SU-DHL-6 (cell line): ENCODE data around the gene PRDM16.

Source experiments
- H2AFZ ChIP-seq: fragments of 200-600 bp; sonication (generic); 2 replicates; pipeline ENCODE4 v1.6.1; 2014; ENCODE audit warnings: low read depth, mild to moderate bottlenecking, moderate library complexity, mixed read lengths, antibody characterized with exemption, low read length; ENCODE audit not compliant: severe bottlenecking
- H3F3A ChIP-seq: fragments of 200-600 bp; shearing (Covaris generic); 2 replicates; pipeline ENCODE4 v1.6.0; 2016; ENCODE audit warnings: antibody characterized with exemption, mild to moderate bottlenecking; ENCODE audit not compliant: insufficient read depth
- H3K27ac ChIP-seq: fragments of 200-600 bp; sonication (generic); 2 replicates; pipeline ENCODE4 v1.5.1; 2016; ENCODE audit warnings: low read depth, mild to moderate bottlenecking, low read length, moderate library complexity, mixed read lengths
- H3K27me3 ChIP-seq: fragments of 200-600 bp; sonication (generic), shearing (Covaris generic); 2 replicates; pipeline ENCODE4 v1.6.0; 2014; ENCODE audit warnings: mild to moderate bottlenecking, low read length
- H3K36me3 ChIP-seq: fragments of 200-600 bp; sonication (generic); 2 replicates; pipeline ENCODE4 v1.6.1; 2014; ENCODE audit warnings: mild to moderate bottlenecking, low read length, mixed read lengths
- H3K4me2 ChIP-seq: fragments of 300-600, 200-600 bp; shearing (Covaris generic), sonication (generic); 2 replicates; pipeline ENCODE4 v1.6.0; 2014; ENCODE audit warnings: low read length, low read depth, mild to moderate bottlenecking; ENCODE audit not compliant: poor library complexity, severe bottlenecking
- H3K4me3 ChIP-seq: fragments of 200-600 bp; sonication (generic); 2 replicates; pipeline ENCODE4 v1.5.1; 2014; ENCODE audit warnings: antibody characterized with exemption, low read length, mild to moderate bottlenecking, mixed read lengths; ENCODE audit not compliant: insufficient read depth, poor library complexity, severe bottlenecking
- H3K79me2 ChIP-seq: fragments of 200-600 bp; sonication (generic); 2 replicates; pipeline ENCODE4 v1.6.1; 2014; ENCODE audit warnings: mild to moderate bottlenecking, low read length, moderate library complexity; ENCODE audit not compliant: insufficient read depth
- H3K9ac ChIP-seq: fragments of 200-600 bp; sonication (generic); 2 replicates; pipeline ENCODE4 v1.7.0; 2014; ENCODE audit warnings: mild to moderate bottlenecking, low read length
- H3K9me2 ChIP-seq: fragments of 200-600 bp; sonication (generic); replicated peaks from 2 replicates; pipeline ENCODE4 v1.6.1; 2014; ENCODE audit warnings: low read length; ENCODE audit not compliant: insufficient read depth
- H3K9me3 ChIP-seq: fragments of 200-600 bp; sonication (generic); 2 replicates; pipeline ENCODE4 v1.6.1; 2014; ENCODE audit warnings: low read length, mixed read lengths; ENCODE audit not compliant: insufficient read depth
- H4K20me1 ChIP-seq: fragments of 200-600 bp; sonication (generic); 2 replicates; pipeline ENCODE4 v1.6.1; 2014; ENCODE audit warnings: low read depth, mild to moderate bottlenecking, antibody characterized with exemption, low read length, moderate library complexity, mixed read lengths
- EZH2phosphoT487 ChIP-seq: fragments of 200-600 bp; sonication (generic), shearing (Covaris generic); conservative IDR thresholded peaks from 2 replicates; pipeline ENCODE4 v1.6.1; 2018; ENCODE audit warnings: mild to moderate bottlenecking, antibody characterized with exemption, low read length, moderate library complexity, mixed read lengths
- TF ChIP-seq, protein P1 (sequence below): fragments of 200-600 bp; sonication (generic); IDR thresholded peaks from one replicate; pipeline ENCODE4 v1.5.1; 2017; ENCODE audit warnings: antibody characterized with exemption, mild to moderate bottlenecking, low read length, moderate library complexity; ENCODE audit not compliant: insufficient read depth, poor library complexity, severe bottlenecking

PRDM16 gene

DNA sequence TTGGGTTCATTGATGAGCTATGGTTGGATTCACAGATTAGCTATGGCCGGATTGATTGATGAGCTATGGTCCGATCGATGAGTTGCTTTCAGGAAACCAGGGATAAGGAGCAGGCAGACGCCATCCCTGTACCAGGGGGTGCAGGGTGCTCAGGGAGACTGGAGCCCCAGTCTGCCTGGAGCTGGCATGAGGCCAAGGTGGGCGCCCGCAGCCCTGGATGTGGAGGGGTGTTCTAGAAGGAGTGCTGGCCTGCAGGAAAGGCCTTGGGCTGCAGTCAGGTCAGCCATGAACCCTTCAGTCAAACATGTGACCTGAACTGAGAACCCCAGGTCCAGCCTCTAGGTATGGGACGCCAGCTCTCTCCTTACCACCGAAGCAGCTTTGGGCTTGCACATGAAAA, 212.7 kb downstream of the PRDM16 start:
- TF ChIP-seq, protein P1, sequence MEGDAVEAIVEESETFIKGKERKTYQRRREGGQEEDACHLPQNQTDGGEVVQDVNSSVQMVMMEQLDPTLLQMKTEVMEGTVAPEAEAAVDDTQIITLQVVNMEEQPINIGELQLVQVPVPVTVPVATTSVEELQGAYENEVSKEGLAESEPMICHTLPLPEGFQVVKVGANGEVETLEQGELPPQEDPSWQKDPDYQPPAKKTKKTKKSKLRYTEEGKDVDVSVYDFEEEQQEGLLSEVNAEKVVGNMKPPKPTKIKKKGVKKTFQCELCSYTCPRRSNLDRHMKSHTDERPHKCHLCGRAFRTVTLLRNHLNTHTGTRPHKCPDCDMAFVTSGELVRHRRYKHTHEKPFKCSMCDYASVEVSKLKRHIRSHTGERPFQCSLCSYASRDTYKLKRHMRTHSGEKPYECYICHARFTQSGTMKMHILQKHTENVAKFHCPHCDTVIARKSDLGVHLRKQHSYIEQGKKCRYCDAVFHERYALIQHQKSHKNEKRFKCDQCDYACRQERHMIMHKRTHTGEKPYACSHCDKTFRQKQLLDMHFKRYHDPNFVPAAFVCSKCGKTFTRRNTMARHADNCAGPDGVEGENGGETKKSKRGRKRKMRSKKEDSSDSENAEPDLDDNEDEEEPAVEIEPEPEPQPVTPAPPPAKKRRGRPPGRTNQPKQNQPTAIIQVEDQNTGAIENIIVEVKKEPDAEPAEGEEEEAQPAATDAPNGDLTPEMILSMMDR = no peak
- no peak for TF ChIP-seq EZH2phosphoT487
- Histone ChIP-seq H3K27ac (no peak overlapping the region), H4K20me1 (no peaks in the 10 kb centered on the region), H3K27me3 (no peaks in the 10 kb centered on the region), H3K9me3 (no peaks in the 10 kb centered on the region), H3K79me2 (no peaks in the 10 kb centered on the region), H2AFZ (no peak overlapping the region), H3F3A (no peaks in the 10 kb centered on the region), H3K36me3 (no peaks in the 10 kb centered on the region), H3K4me3 (no peak overlapping the region), H3K4me2 (no peak overlapping the region), H3K9ac (no peak overlapping the region), H3K9me2 (no peaks in the 10 kb centered on the region)

DNA sequence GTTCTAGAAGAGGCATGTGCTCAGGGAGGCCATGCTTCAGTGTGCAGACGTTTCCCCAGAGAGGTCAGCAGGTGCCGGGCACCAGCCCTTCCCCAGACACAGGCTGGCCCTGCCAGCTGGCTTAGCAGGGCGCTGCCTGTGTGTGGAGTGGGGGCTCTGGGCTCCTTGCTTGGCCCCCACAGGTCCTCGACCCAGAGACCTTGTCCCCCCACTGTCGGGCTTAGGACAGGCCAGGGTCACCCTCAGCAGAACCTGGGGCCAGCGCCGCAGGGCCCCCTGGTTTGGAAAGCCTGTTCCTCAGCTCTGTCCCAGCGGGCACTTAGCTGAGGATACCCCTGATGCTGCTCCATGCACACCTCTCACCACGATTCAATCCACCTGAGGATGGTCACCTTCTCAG, 213.2 kb downstream of the PRDM16 start:
- Histone ChIP-seq H3K4me2 (no peak overlapping the region), H3K9me2 (no peaks in the 10 kb centered on the region), H2AFZ (no peak overlapping the region), H4K20me1 (no peaks in the 10 kb centered on the region), H3K79me2 (no peaks in the 10 kb centered on the region), H3F3A (no peaks in the 10 kb centered on the region), H3K27ac (no peak overlapping the region), H3K27me3 (no peaks in the 10 kb centered on the region), H3K4me3 (no peak overlapping the region), H3K36me3 (no peaks in the 10 kb centered on the region), H3K9ac (no peak overlapping the region), H3K9me3 (no peaks in the 10 kb centered on the region)
- TF ChIP-seq, protein P1 = no peak
- TF ChIP-seq EZH2phosphoT487 = no peak

DNA sequence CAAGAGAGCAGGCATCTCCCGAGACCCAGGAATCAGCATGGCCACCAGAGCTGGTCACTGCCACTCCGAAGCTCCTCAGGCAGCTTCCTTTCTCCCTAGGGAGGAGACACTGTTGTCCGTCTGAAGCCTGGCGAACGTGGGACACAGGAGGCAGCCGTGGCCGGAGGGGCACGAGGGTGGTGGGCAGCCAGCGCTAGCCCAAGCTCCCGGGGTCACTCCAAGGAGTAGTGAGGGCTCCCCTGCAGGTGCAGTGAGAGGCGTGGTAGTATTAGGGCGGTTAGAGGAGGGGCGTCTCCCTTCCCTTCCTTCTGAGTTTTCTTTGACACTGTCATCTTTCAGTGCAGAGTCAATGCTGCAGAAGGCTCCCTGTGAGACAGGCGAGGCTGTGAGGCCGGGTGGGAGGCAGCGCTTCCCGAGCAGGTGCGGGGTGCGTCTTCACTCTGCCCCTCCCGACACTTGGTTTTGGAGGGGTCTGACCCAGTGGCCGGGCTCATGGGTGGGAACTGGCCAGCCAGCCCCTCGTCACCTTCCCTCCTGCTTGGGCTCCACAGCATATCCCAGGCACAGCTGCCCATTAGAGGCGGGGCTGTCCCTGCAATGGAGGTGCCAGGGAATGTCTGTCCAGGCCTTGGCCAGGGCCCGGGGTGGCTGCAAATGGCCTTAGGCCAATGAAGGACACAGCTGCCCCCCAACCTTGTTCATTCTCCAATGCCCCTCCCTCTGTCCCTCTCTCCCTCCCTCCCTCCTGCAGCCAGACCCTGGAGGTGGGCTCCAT, 213.8 kb downstream of the PRDM16 start:
- Histone ChIP-seq H3K9me2 (no peaks in the 10 kb centered on the region), H3F3A (no peaks in the 10 kb centered on the region), H3K27ac (no peak overlapping the region), H3K9ac (no peak overlapping the region), H3K79me2 (no peaks in the 10 kb centered on the region), H3K36me3 (no peaks in the 10 kb centered on the region), H4K20me1 (no peaks in the 10 kb centered on the region), H3K9me3 (no peaks in the 10 kb centered on the region), H3K27me3 (no peaks in the 10 kb centered on the region), H3K4me3 (no peak overlapping the region), H2AFZ (no peak overlapping the region), H3K4me2 (no peak overlapping the region)
- TF ChIP-seq, protein P1 = no peak
- TF ChIP-seq EZH2phosphoT487 = no peak
